GM12878 (cell line): Measurements from ENCODE around the gene USP36.

Source experiments
- BRCA1 ChIP-seq: IDR thresholded peaks from 2 replicates; pipeline ENCODE4 v1.6.1; 2011; ENCODE audit warnings: low read depth, low read length, improper control_type of control experiment
- IKZF1 ChIP-seq: fragments of 450-650 bp; conservative IDR thresholded peaks from 2 replicates; pipeline ENCODE4 v1.6.1; 2017; ENCODE audit warnings: antibody characterized with exemption, mild to moderate bottlenecking
- MAX ChIP-seq: IDR thresholded peaks from 2 replicates; pipeline ENCODE4 v1.6.1; 2012; ENCODE audit warnings: low read depth, low read length, improper control_type of control experiment

- TF ChIP-seq BRCA1 (no peak), IKZF1 (no peak), MAX (no peak)
Measured at GRCh38 chr17:78878261-78878660, 37.6 kb upstream of the USP36 start.
